ENCODE data around the gene ZNF391. TPM values are rescaled to one million over a fixed set of nuclear protein-coding genes. Genes with fewer than 3 reads are reported as not detected.

The ZNF391 gene
- total and polyA plus RNA-seq, 2 of the 4 experiments (the other 2 are of a cell fraction), result 0.18 to 0.22 TPM

DNA sequence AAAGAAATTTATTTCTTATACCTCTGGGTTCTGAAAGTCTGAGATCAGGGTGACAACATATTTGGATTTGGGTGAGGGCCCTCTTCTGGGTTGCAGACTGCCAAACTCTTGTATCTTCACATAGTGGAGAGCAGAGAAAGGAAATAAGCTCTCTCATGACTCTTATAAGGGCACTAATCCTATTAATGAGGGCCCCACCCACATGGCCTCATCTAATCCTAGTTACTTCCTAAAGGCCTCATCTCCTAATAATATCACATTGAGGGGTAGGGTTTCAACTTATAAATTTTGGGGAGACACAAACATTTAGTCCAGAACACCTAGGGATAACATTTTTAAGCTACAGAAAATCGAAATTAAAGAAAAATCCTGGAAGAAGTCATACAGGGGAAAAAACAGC lies 5.1 kb upstream of the ZNF391 start:
- in situ Hi-C loops (cut with MboI; ENCODE audit: low sequenced_read_pairs), result no loop called here

More for the DNA sequence above, 5.1 kb upstream of the ZNF391 start:
- Histone ChIP-seq H3K56ac (ENCODE audit: extremely low read depth, insufficient read depth, low read length) (no peak overlapping the region), H2BK20ac (ENCODE audit: low read depth, low read length) (no peak overlapping the region), H3K27ac (ENCODE audit: insufficient read depth, low read length) (no peak overlapping the region), H2BK15ac (ENCODE audit: low read depth, low read length) (no peak overlapping the region), H2AFZ (replicated peaks; ENCODE audit: low read length, poor library complexity) (no peak overlapping the region), H3K9me1 (ENCODE audit: insufficient read depth, low read length) (no peaks in the 10 kb centered on the region), H2BK5ac (ENCODE audit: low read depth, low read length, poor library complexity, severe bottlenecking) (no peak overlapping the region), H3K4me2 (ENCODE audit: low read depth, low read length) (no peak overlapping the region), H3K36me3 (ENCODE audit: control insufficient read depth, insufficient read depth, low read length) (no peaks in the 10 kb centered on the region), H4K20me1 (ENCODE audit: insufficient read depth, low read length) (no peaks in the 10 kb centered on the region), H4K91ac (ENCODE audit: insufficient read depth, low read depth, low read length) (no peak overlapping the region), H2AK5ac (ENCODE audit: low read depth, low read length) (no peak overlapping the region), H3K9ac (ENCODE audit: low read depth, low read length) (no peak overlapping the region), H2AK9ac (replicated peaks; ENCODE audit: low read depth, low read length, poor library complexity) (no peak overlapping the region), H3K9me3 (ENCODE audit: control insufficient read depth, insufficient read depth, low read length) (no peaks in the 10 kb centered on the region), H3K14ac (replicated peaks; ENCODE audit: low read depth, low read length) (no peak overlapping the region), H4K5ac (ENCODE audit: low read depth, low read length) (no peak overlapping the region), H2BK120ac (ENCODE audit: low read depth, low read length) (no peak overlapping the region), H3K4ac (ENCODE audit: low read depth, low read length) (no peak overlapping the region), H3K79me1 (ENCODE audit: low read depth in 1 of 2, low read length in 2 of 2) (no peaks in the 10 kb centered on the region), H4K8ac (ENCODE audit: low read depth in 2 of 2, low read length in 2 of 2) (no peak overlapping the region), H3K27me3 (ENCODE audit: control insufficient read depth, insufficient read depth, low read length) (no peaks in the 10 kb centered on the region), H3K23ac (ENCODE audit: low read depth, low read length) (no peak overlapping the region), H3K18ac (ENCODE audit: low read depth, low read length) (no peak overlapping the region), H3K4me1 (ENCODE audit: control insufficient read depth, insufficient read depth, low read length) (no peaks in the 10 kb centered on the region), H3K4me3 (ENCODE audit: insufficient read depth, low read depth, low read length) (no peak overlapping the region)
- CTCF ChIA-PET, result no interaction called here
- no TSS peak for BruUV-seq (replicated peaks)
- DNase-seq (no peak), ATAC-seq (ENCODE audit: low read depth) (no peak)
- intact Hi-C loops (cut with micrococcal nuclease), result no loop called here
- TF ChIP-seq BHLHE40 (IDR thresholded peaks at IDR 0.05; ENCODE audit: low read depth, low read length), result no peak
- TF ChIP-seq MXI1 (IDR thresholded peaks at IDR 0.05; ENCODE audit: borderline replicate concordance, low read depth, low read length), result no peak
- no peak for TF ChIP-seq MAZ (IDR thresholded peaks at IDR 0.05; ENCODE audit: borderline replicate concordance, low read depth, low read length)
- TF ChIP-seq, protein P1, sequence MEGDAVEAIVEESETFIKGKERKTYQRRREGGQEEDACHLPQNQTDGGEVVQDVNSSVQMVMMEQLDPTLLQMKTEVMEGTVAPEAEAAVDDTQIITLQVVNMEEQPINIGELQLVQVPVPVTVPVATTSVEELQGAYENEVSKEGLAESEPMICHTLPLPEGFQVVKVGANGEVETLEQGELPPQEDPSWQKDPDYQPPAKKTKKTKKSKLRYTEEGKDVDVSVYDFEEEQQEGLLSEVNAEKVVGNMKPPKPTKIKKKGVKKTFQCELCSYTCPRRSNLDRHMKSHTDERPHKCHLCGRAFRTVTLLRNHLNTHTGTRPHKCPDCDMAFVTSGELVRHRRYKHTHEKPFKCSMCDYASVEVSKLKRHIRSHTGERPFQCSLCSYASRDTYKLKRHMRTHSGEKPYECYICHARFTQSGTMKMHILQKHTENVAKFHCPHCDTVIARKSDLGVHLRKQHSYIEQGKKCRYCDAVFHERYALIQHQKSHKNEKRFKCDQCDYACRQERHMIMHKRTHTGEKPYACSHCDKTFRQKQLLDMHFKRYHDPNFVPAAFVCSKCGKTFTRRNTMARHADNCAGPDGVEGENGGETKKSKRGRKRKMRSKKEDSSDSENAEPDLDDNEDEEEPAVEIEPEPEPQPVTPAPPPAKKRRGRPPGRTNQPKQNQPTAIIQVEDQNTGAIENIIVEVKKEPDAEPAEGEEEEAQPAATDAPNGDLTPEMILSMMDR (conservative IDR thresholded peaks at IDR 0.05; ENCODE audit: low read depth, low read length), result no peak
- TF ChIP-seq CHD1 (IDR thresholded peaks at IDR 0.05; ENCODE audit: low read depth, low read length), result no peak
- no peak for TF ChIP-seq POLR2A (IDR thresholded peaks at IDR 0.05; ENCODE audit: low read depth, low read length)
- no peak for TF ChIP-seq RAD21 (IDR thresholded peaks at IDR 0.05; ENCODE audit: low read length)
- no peak for TF ChIP-seq MAFK (IDR thresholded peaks at IDR 0.05; ENCODE audit: low read depth, low read length)
- no peak for TF ChIP-seq CEBPB (IDR thresholded peaks at IDR 0.05; ENCODE audit: low read depth, low read length)
- TF ChIP-seq, protein P2, sequence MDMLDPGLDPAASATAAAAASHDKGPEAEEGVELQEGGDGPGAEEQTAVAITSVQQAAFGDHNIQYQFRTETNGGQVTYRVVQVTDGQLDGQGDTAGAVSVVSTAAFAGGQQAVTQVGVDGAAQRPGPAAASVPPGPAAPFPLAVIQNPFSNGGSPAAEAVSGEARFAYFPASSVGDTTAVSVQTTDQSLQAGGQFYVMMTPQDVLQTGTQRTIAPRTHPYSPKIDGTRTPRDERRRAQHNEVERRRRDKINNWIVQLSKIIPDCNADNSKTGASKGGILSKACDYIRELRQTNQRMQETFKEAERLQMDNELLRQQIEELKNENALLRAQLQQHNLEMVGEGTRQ (IDR thresholded peaks at IDR 0.05; ENCODE audit: low read depth, low read length), result no peak
- TF ChIP-seq SMC3 (IDR thresholded peaks at IDR 0.05; ENCODE audit: low read depth, low read length), result no peak
- WGBS, 2 experiments (ENCODE audit: extremely low coverage in 2 of 2, insufficient read length in 1 of 2), result no CpG with 5 or more reads among the region's 1 CpG
- dilution Hi-C loops (cut with HindIII; ENCODE audit: low sequenced_read_pairs, unreplicated experiment), result no loop called here
- POLR2A ChIA-PET (ENCODE audit: unreplicated experiment), result no interaction called here
